Stimulated activated memory B cell treated with anti-CD40 and anti-IgM and Interleukin-4, amounts not matched to agents 10 μg/mL and 1 μg/mL and 100 μg/mL, for 72 hours (primary cell): ENCODE results near the gene SLF1.
A peak's percentile ranks its signal among the peaks of the same experiment; 100 is the strongest.

ENCODE experiments used
- ATAC-seq: fragments of 150-1000 bp; cut with Tn5 transposase; 2 replicates; pipeline ENCODE4 v1.10.0; 2021
- H3K27ac Mint-ChIP-seq: one replicate; pipeline ENCODE4 v1.8.0; 2022; ENCODE audit warnings: mild to moderate bottlenecking, mixed read lengths
- H3K27me3 Mint-ChIP-seq: one replicate; pipeline ENCODE4 v1.8.0; 2022; ENCODE audit warnings: mixed read lengths
- H3K36me3 Mint-ChIP-seq: one replicate; pipeline ENCODE4 v1.8.0; 2022; ENCODE audit warnings: mixed read lengths
- H3K4me1 Mint-ChIP-seq: one replicate; pipeline ENCODE4 v1.8.0; 2022; ENCODE audit warnings: mixed read lengths
- H3K4me3 Mint-ChIP-seq: one replicate; pipeline ENCODE4 v1.8.0; 2022; ENCODE audit warnings: mild to moderate bottlenecking, moderate library complexity, mixed read lengths
- H3K9me3 Mint-ChIP-seq: one replicate; pipeline ENCODE4 v1.8.0; 2022; ENCODE audit warnings: mixed read lengths

The SLF1 gene

GRCh38 chr5:94690778-94691177 is 72.3 kb downstream of the SLF1 start:
- H3K36me3 Mint-ChIP-seq: peaks cover 31% of the 10 kb centered on the region
- ATAC-seq: no peak
- H3K9me3 Mint-ChIP-seq: no peaks in the 10 kb centered on the region
- H3K4me1 Mint-ChIP-seq: no peaks in the 10 kb centered on the region
- no peaks in the 10 kb centered on the region for H3K27me3 Mint-ChIP-seq
- no peak overlapping the region for H3K4me3 Mint-ChIP-seq
- no peak overlapping the region for H3K27ac Mint-ChIP-seq

GRCh38 chr5:94691291-94691690 is 72.8 kb downstream of the SLF1 start:
- Mint-ChIP-seq H3K4me1 (no peaks in the 10 kb centered on the region), H3K36me3 (peaks cover 27% of the 10 kb centered on the region)

GRCh38 chr5:94691949-94692348 is 73.5 kb downstream of the SLF1 start:
- Mint-ChIP-seq H3K27me3 (no peaks in the 10 kb centered on the region), H3K4me1 (no peaks in the 10 kb centered on the region), H3K27ac (no peak overlapping the region), H3K4me3 (no peak overlapping the region), H3K9me3 (no peaks in the 10 kb centered on the region), H3K36me3 (peaks cover 27% of the 10 kb centered on the region)
- ATAC-seq: no peak

More at GRCh38 chr5:94691291-94691690, 72.8 kb downstream of the SLF1 start:
- H3K4me3 Mint-ChIP-seq: no peak overlapping the region
- no peak for ATAC-seq
- no peak overlapping the region for H3K27ac Mint-ChIP-seq
- H3K27me3 Mint-ChIP-seq: no peaks in the 10 kb centered on the region
- no peaks in the 10 kb centered on the region for H3K9me3 Mint-ChIP-seq

GRCh38 chr5:94692581-94692980 is 74.1 kb downstream of the SLF1 start:
- Mint-ChIP-seq H3K4me3 (no peak overlapping the region), H3K9me3 (no peaks in the 10 kb centered on the region)
- no peak for ATAC-seq

GRCh38 chr5:94693043-94693822 is 74.8 kb downstream of the SLF1 start:
- H3K36me3 Mint-ChIP-seq: peaks cover 21% of the 10 kb centered on the region
- H3K4me3 Mint-ChIP-seq: no peak overlapping the region
- no peaks in the 10 kb centered on the region for H3K27me3 Mint-ChIP-seq
- no peaks in the 10 kb centered on the region for H3K9me3 Mint-ChIP-seq
- H3K4me1 Mint-ChIP-seq: no peaks in the 10 kb centered on the region
- H3K27ac Mint-ChIP-seq: no peak overlapping the region
- ATAC-seq: no peak

More at GRCh38 chr5:94692581-94692980, 74.1 kb downstream of the SLF1 start:
- Mint-ChIP-seq H3K27ac (no peak overlapping the region), H3K36me3 (peaks cover 23% of the 10 kb centered on the region), H3K27me3 (no peaks in the 10 kb centered on the region), H3K4me1 (no peaks in the 10 kb centered on the region)

- H3K9me3 Mint-ChIP-seq: no peaks in the 10 kb centered on the region
Observed at GRCh38 chr5:94693845-94694370, 75.4 kb downstream of the SLF1 start.

GRCh38 chr5:94694671-94695070 is 76.2 kb downstream of the SLF1 start:
- no peak overlapping the region for H3K27ac Mint-ChIP-seq
- peaks cover 13% of the 10 kb centered on the region for H3K36me3 Mint-ChIP-seq
- no peaks in the 10 kb centered on the region for H3K27me3 Mint-ChIP-seq
- H3K4me1 Mint-ChIP-seq: no peaks in the 10 kb centered on the region
- no peak for ATAC-seq
- H3K9me3 Mint-ChIP-seq: no peaks in the 10 kb centered on the region
- no peak overlapping the region for H3K4me3 Mint-ChIP-seq

More at GRCh38 chr5:94693845-94694370, 75.4 kb downstream of the SLF1 start:
- Mint-ChIP-seq H3K27ac (no peak overlapping the region), H3K4me3 (no peak overlapping the region), H3K4me1 (no peaks in the 10 kb centered on the region), H3K36me3 (peaks cover 18% of the 10 kb centered on the region), H3K27me3 (no peaks in the 10 kb centered on the region)
- ATAC-seq: no peak

GRCh38 chr5:94698197-94698596 is 79.7 kb downstream of the SLF1 start:
- H3K27me3 Mint-ChIP-seq: no peaks in the 10 kb centered on the region
- no peak overlapping the region for H3K27ac Mint-ChIP-seq
- H3K4me3 Mint-ChIP-seq: no peak overlapping the region
- no peak for ATAC-seq
- no peaks in the 10 kb centered on the region for H3K36me3 Mint-ChIP-seq
- H3K4me1 Mint-ChIP-seq: no peaks in the 10 kb centered on the region
- H3K9me3 Mint-ChIP-seq: no peaks in the 10 kb centered on the region

GRCh38 chr5:94699562-94699961 is 81.1 kb downstream of the SLF1 start:
- Mint-ChIP-seq H3K27ac (no peak overlapping the region), H3K36me3 (no peaks in the 10 kb centered on the region), H3K27me3 (no peaks in the 10 kb centered on the region), H3K4me3 (no peak overlapping the region), H3K9me3 (no peaks in the 10 kb centered on the region), H3K4me1 (no peaks in the 10 kb centered on the region)
- no peak for ATAC-seq

GRCh38 chr5:94700592-94700991 is 82.1 kb downstream of the SLF1 start:
- ATAC-seq: no peak
- Mint-ChIP-seq H3K36me3 (no peaks in the 10 kb centered on the region), H3K27me3 (no peaks in the 10 kb centered on the region), H3K4me3 (no peak overlapping the region), H3K9me3 (no peaks in the 10 kb centered on the region), H3K27ac (no peak overlapping the region), H3K4me1 (no peaks in the 10 kb centered on the region)

GRCh38 chr5:94702729-94703128 is 84.3 kb downstream of the SLF1 start:
- Mint-ChIP-seq H3K27me3 (no peaks in the 10 kb centered on the region), H3K4me3 (no peak overlapping the region), H3K9me3 (no peaks in the 10 kb centered on the region), H3K4me1 (no peaks in the 10 kb centered on the region), H3K36me3 (no peaks in the 10 kb centered on the region), H3K27ac (no peak overlapping the region)
- ATAC-seq: peak; percentile 27

- no peak for ATAC-seq
- peaks cover 11% of the 10 kb centered on the region for H3K36me3 Mint-ChIP-seq
- H3K9me3 Mint-ChIP-seq: no peaks in the 10 kb centered on the region
- H3K4me3 Mint-ChIP-seq: no peak overlapping the region
- no peak overlapping the region for H3K27ac Mint-ChIP-seq
- no peaks in the 10 kb centered on the region for H3K4me1 Mint-ChIP-seq
- H3K27me3 Mint-ChIP-seq: no peaks in the 10 kb centered on the region
Observed at GRCh38 chr5:94705427-94705826, 87.0 kb downstream of the SLF1 start.

GRCh38 chr5:94707359-94707758 is 88.9 kb downstream of the SLF1 start:
- no peak for ATAC-seq
- no peak overlapping the region for H3K27ac Mint-ChIP-seq

GRCh38 chr5:94709277-94709676 is 90.8 kb downstream of the SLF1 start:
- ATAC-seq: no peak
- Mint-ChIP-seq H3K4me1 (no peaks in the 10 kb centered on the region), H3K9me3 (no peaks in the 10 kb centered on the region), H3K27me3 (no peaks in the 10 kb centered on the region), H3K36me3 (peaks cover 33% of the 10 kb centered on the region), H3K27ac (no peak overlapping the region), H3K4me3 (no peak overlapping the region)

More at GRCh38 chr5:94707359-94707758, 88.9 kb downstream of the SLF1 start:
- Mint-ChIP-seq H3K27me3 (no peaks in the 10 kb centered on the region), H3K36me3 (peaks cover 22% of the 10 kb centered on the region), H3K4me1 (no peaks in the 10 kb centered on the region), H3K4me3 (no peak overlapping the region), H3K9me3 (no peaks in the 10 kb centered on the region)

- ATAC-seq: no peak
- H3K27ac Mint-ChIP-seq: no peak overlapping the region
Observed at GRCh38 chr5:94711785-94712184, 93.3 kb downstream of the SLF1 start.

GRCh38 chr5:94715768-94716167 is 97.3 kb downstream of the SLF1 start:
- H3K27ac Mint-ChIP-seq: no peak overlapping the region
- no peak for ATAC-seq
- H3K9me3 Mint-ChIP-seq: peaks cover 5% of the 10 kb centered on the region
- H3K36me3 Mint-ChIP-seq: peaks cover 28% of the 10 kb centered on the region
- no peak overlapping the region for H3K4me3 Mint-ChIP-seq
- H3K4me1 Mint-ChIP-seq: no peaks in the 10 kb centered on the region
- H3K27me3 Mint-ChIP-seq: peaks cover 11% of the 10 kb centered on the region

More at GRCh38 chr5:94711785-94712184, 93.3 kb downstream of the SLF1 start:
- Mint-ChIP-seq H3K9me3 (no peaks in the 10 kb centered on the region), H3K4me3 (no peak overlapping the region), H3K27me3 (no peaks in the 10 kb centered on the region), H3K36me3 (peaks cover 33% of the 10 kb centered on the region), H3K4me1 (no peaks in the 10 kb centered on the region)
